Upper lobe of right lung (tissue), 1 donor: Measurements from ENCODE around the gene HS2ST1. TPM values are rescaled to one million over a fixed set of nuclear protein-coding genes. Genes with fewer than 3 reads are reported as not detected.

ENCODE experiments used
- ATAC-seq: fragments of 200-7000 bp; cut with Tn5 transposase; one replicate; pipeline ENCODE4 v1.9.1; 2020; ENCODE audit warnings: mild to moderate bottlenecking, moderate library complexity
- DNase-seq: peaks from one replicate; pipeline ENCODE4 v3.0.0-alpha.2; 2020
- H3K27ac ChIP-seq: fragments of 200-600 bp; one replicate; pipeline ENCODE4 v1.8.0; 2022
- H3K27me3 ChIP-seq: fragments of 200-600 bp; one replicate; pipeline ENCODE4 v1.8.0; 2022; ENCODE audit warnings: mild to moderate bottlenecking
- H3K36me3 ChIP-seq: fragments of 200-600 bp; one replicate; pipeline ENCODE4 v1.8.0; 2022
- H3K4me1 ChIP-seq: fragments of 200-600 bp; one replicate; pipeline ENCODE4 v1.8.0; 2022
- H3K4me3 ChIP-seq: fragments of 200-600 bp; one replicate; pipeline ENCODE4 v1.8.0; 2022; ENCODE audit warnings: mild to moderate bottlenecking
- H3K9me3 ChIP-seq: fragments of 200-600 bp; one replicate; pipeline ENCODE4 v1.8.0; 2022
- CTCF ChIP-seq: fragments of 200-600 bp; IDR thresholded peaks from one replicate; pipeline ENCODE4 v1.8.0; 2022; ENCODE audit warnings: antibody characterized with exemption
- intact Hi-C: fragments of 100-400 bp; cut with DNase I; formaldehyde crosslinking; loops from one replicate; pipeline ENCODE4 v1.11.0; 2022
- total RNA-seq: library from RNA; stranded (reverse); fragmentation: NEBNext Ultra II Directional; extraction: Animal tissue kit (Norgen Biotek cat#: 25700); gene quantifications from one replicate; pipeline ENCODE4 v1.2.1, GENCODE V29; 2021
- donor health status: DM: no; HTN: yes; CAD: no; lungs with severe emphysema.

Gene HS2ST1
- total RNA-seq, 1 donor from 2014 or later: 19.9 TPM

- Histone ChIP-seq H3K4me1 (no peaks in the 10 kb centered on the region), H3K36me3 (no peaks in the 10 kb centered on the region), H3K4me3 (no peak overlapping the region), H3K9me3 (no peaks in the 10 kb centered on the region), H3K27me3 (no peaks in the 10 kb centered on the region), H3K27ac (no peak overlapping the region)
- no peak for DNase-seq
- intact Hi-C loops: no loop called here
- no peak for TF ChIP-seq CTCF
- ATAC-seq: no peak
These were observed 205.2 kb downstream of the HS2ST1 start for GRCh38 chr1:87119541-87120140.

DNA sequence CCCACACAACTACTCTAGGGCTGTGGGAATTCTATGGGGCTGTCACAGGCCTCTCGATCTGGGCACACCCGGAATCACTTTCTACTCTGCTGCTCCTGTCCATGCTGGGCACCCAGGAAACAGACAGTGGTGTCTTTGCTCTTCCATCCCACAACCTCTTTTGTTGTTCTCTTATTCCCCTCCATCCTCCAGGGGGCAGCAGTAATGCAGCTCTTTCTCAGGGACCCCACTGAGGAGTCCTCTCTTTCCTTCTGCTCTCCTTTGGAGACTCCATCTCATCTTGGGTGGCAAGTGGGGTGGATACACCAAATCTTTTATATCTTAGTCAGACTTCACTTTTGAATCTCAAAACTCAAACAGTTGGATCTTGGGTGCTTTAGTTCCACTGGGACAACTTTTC, 206.3 kb downstream of the HS2ST1 start:
- TF ChIP-seq CTCF: no peak

DNA sequence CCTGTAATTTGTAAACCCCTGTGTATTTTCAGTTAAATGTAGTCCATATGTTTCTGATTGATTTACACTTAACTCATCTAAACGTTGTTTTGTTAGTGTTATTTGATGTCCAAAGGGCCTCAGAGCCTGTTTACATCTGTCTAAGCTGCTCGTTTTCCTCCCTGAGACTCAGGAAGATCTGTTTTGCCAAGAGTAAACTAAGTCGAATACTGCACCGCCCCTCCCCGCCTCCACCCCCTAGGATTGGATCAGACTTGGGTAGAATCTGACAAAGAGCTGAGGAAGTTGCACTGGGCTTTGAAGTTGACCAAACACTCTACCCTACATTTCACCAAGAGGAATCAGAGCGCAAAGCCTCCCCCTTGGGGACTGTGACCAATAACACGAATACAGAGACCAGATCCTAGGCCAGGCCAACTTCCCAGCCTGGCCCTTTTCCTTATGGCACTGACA, 207.3 kb downstream of the HS2ST1 start:
- Histone ChIP-seq H3K4me1 (no peaks in the 10 kb centered on the region), H3K27me3 (no peaks in the 10 kb centered on the region), H3K27ac (no peak overlapping the region), H3K9me3 (no peaks in the 10 kb centered on the region), H3K4me3 (no peak overlapping the region), H3K36me3 (no peaks in the 10 kb centered on the region)
- ATAC-seq (no peak), DNase-seq (no peak)
- TF ChIP-seq CTCF: no peak
- intact Hi-C loops: no loop called here

More for the DNA sequence above, 206.3 kb downstream of the HS2ST1 start:
- Histone ChIP-seq H3K36me3 (no peaks in the 10 kb centered on the region), H3K4me1 (no peaks in the 10 kb centered on the region), H3K4me3 (no peak overlapping the region), H3K27me3 (no peaks in the 10 kb centered on the region), H3K9me3 (no peaks in the 10 kb centered on the region), H3K27ac (no peak overlapping the region)
- ATAC-seq: no peak
- intact Hi-C loops: no loop called here
- DNase-seq: no peak

GRCh38 chr1:87122243-87122642, 207.8 kb downstream of the HS2ST1 start:
- H3K9me3 ChIP-seq: no peaks in the 10 kb centered on the region
- ATAC-seq: no peak
- intact Hi-C loops: no loop called here
- no peak overlapping the region for H3K4me3 ChIP-seq
- no peaks in the 10 kb centered on the region for H3K27me3 ChIP-seq
- H3K4me1 ChIP-seq: no peaks in the 10 kb centered on the region
- H3K27ac ChIP-seq: no peak overlapping the region
- no peaks in the 10 kb centered on the region for H3K36me3 ChIP-seq
- no peak for TF ChIP-seq CTCF
- no peak for DNase-seq

GRCh38 chr1:87123610-87124009, 209.2 kb downstream of the HS2ST1 start:
- no peaks in the 10 kb centered on the region for H3K9me3 ChIP-seq
- no peaks in the 10 kb centered on the region for H3K4me1 ChIP-seq
- TF ChIP-seq CTCF: no peak
- H3K4me3 ChIP-seq: no peak overlapping the region
- DNase-seq (no peak), ATAC-seq (no peak)
- no peaks in the 10 kb centered on the region for H3K36me3 ChIP-seq
- intact Hi-C loops: no loop called here
- H3K27me3 ChIP-seq: no peaks in the 10 kb centered on the region
- no peak overlapping the region for H3K27ac ChIP-seq
